GM10847 (cell line): ENCODE measurements around the gene SEC14L6.
A peak's percentile ranks its signal among the peaks of the same experiment; 100 is the strongest.

Experiments used
- POLR2A ChIP-seq: IDR thresholded peaks from 2 replicates; pipeline ENCODE4 v1.6.1; 2011; ENCODE audit not compliant: insufficient read length; ENCODE audit errors: extremely low read depth

SEC14L6 gene

DNA sequence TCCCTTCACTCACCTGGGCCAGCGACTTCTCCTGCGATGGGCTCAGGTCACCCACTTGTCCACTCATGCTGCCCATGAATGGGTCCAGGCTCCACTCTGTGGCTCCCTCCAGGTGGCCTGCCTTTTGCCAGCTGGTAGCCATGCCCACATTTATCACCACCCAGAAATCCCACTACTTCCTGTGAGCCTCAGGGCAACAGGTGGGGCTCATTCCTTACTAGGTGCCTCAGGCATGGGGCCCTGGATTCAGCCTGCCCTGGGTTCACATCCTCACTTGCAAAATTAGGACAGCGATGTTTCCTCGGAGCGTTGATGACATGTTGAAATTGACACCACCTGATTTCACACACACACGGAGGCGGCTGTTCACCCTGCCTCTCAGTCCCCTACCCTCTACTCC lies at the start of gene SEC14L6:
Gene SEC14L6, minus strand, starts transcription at position 126 of the 400 bp plus-strand sequence. Its CDS starts 59 bp downstream, at position 67.
- no peak for TF ChIP-seq POLR2A

GRCh38 chr22:30596199-30596598 lies 49.7 kb upstream of the SEC14L6 start:
- TF ChIP-seq POLR2A: no peak

DNA sequence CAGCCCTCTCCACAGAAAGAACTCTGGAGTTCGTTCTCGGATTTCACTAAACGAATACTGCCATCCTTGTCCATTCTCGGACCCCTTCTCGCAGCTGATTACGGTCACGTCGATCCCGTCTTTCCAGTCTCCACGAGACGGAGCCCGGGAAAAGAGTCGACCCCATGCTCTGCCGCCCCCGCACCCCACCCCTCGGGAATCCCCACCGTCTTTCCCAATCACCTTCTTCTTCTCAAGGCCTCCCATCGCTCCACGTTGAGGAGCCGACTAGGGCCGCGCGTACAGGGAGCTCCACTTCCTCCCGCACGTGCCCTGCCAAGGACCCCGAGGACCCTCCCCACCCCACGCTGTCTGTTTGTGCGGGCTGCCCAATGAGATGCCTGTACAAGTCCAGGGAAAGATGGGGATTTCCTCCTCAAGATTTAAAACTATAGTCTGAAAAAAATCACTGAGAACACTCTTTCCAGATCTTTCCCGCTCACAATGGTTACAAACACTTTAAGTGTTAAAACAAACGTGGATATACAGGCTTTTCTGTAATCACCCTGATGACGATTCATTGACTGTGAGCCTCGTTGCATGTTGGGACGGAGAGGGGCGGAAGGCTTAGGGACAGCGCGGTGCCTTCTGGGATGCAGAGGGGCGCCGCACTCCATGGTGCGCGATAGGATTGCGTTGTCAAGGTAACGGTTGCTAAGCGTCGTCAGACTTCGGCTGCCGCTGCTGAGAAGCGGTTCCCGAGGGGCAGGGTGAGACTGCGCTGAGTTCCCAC lies 45.2 kb upstream of the SEC14L6 start, which contains the start of gene PES1:
Gene PES1, minus strand, starts transcription at position 323 of the 772 bp plus-strand sequence. Its CDS starts 77 bp downstream, at position 246.
- TF ChIP-seq POLR2A: peak; percentile 60

DNA sequence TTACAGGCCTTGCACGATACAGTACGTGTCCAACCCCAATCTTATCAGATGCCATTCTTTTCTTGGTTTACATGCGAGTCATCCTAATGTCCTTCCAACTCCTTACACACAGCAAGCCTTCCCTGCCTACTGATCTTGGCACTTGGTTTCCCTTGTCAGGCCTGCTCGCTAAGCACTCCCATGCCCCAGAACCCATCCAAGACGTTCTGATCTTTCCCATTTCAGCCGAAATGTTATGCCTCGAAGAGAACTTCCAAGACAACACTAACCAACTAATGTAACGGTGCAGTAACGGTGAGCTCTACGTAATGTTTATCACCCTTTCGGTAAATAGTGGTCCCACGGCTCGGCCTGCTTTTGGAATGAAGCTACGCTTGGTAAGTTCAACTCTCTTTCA lies 44.6 kb upstream of the SEC14L6 start:
- no peak for TF ChIP-seq POLR2A

- TF ChIP-seq POLR2A: no peak
These were observed 39.9 kb upstream of the SEC14L6 start for GRCh38 chr22:30586414-30586813.

GRCh38 chr22:30584441-30584840 lies 37.9 kb upstream of the SEC14L6 start:
- no peak for TF ChIP-seq POLR2A

DNA sequence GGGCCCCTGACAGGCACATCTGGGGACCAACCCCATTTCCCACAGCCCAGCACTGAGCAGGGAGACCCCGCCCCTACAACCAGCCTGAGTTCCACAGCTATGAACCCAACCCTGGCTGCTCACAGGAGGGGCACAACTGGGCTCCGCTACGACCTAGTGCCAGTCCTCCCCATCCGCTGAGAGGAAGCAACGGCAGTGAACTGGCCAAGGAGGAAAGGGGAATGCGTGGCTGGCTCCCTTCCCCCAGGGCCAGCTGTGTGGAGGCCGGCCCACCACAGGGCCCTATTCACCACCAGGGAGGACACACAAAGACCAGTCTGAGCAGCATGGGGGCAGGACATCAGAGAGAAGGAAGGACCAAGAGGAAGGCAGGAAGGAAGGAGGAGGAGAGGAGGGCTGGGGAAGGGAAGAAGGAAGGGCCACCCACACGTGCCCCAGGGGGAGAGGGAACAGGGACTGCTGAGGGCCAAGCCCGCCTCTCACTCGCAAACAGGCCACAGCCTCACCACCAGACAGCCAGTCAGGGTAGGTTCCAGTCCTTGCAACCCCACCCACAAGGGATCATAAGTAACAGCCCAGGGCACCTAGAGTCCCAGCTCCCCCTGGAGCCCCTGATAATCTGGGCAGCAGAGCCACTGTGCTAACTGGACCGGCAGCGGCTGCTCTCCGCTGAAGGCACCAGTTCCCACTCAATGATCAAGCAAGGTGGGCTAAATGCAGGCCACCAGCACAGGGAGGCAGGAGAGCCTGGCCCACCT lies 36.4 kb upstream of the SEC14L6 start:
- no peak for TF ChIP-seq POLR2A

DNA sequence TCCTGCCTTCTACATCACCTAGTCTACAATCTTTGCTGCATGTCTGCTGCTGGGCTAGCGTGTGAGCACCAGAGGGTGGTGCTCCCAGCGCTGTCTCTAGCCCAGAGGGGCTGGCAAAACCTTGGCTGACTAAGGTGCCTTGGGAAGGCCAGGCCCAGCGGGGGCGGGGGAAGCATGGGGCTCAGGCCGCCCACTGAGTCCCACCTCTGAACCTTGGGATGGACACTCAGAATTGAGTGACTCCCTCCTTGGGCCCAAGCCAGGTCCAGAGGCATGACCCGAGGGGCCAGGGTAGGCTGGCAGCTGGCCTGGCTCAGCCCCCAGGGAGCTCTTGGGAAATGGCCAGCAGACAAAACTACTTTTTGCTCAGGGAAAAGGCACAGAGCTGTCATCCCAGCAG lies 35.5 kb upstream of the SEC14L6 start:
- no peak for TF ChIP-seq POLR2A

GRCh38 chr22:30580896-30581295 lies 34.4 kb upstream of the SEC14L6 start:
- TF ChIP-seq POLR2A: no peak

DNA sequence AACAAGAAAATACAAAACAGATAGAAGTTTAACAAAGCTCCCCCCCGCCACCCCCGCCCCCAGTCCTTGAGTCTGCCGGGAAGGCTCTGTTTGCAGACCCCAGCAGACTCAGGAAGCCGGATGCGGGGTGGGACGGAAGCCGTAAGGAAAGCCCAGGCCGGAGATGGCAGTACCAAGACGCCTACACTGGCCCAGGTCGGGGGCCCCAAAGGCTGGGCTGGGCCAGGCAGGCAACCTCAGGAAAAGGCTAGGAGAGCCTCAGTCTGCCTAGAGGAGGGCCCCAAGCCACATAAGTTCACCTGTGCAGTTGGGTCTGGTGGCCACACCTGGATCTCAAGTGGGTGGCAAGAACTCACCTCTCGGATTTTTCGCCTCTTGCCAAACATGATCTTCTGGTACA lies 31.9 kb upstream of the SEC14L6 start:
- TF ChIP-seq POLR2A: no peak

- TF ChIP-seq POLR2A: no peak
These were observed 29.3 kb upstream of the SEC14L6 start for GRCh38 chr22:30575859-30576258.

DNA sequence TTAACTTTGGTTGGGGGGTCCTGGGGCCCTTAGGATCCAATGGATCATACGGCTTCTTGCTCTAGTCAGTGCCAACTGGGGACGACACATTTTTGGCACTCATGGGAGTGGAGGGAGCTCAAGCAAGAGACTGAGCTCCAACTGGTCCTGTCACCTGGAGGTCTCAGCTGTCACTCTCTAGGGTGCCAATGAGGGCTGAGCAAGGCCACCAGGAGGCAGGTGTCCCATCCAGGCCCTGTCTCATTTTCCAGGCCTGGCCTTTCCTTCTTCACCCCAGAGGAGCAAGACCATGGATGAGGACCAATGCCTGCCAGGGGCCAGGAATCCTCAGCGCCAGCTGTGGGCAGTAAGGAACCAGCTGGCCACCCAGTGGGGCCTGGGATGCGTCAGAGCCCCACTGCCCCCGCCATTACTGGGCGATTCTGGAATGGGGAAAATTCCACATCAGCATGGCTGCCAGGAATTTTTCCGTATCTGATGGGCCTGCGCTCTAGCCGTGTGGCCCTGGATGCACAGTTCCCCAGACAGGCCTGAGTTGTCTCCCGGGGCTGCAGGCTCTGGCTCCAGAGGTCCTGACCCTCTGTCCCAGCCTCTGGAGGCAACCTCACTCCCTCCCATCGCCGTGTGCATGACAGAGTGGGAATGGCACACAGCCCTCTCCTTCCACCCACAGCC lies 28.6 kb upstream of the SEC14L6 start:
- TF ChIP-seq POLR2A: no peak

DNA sequence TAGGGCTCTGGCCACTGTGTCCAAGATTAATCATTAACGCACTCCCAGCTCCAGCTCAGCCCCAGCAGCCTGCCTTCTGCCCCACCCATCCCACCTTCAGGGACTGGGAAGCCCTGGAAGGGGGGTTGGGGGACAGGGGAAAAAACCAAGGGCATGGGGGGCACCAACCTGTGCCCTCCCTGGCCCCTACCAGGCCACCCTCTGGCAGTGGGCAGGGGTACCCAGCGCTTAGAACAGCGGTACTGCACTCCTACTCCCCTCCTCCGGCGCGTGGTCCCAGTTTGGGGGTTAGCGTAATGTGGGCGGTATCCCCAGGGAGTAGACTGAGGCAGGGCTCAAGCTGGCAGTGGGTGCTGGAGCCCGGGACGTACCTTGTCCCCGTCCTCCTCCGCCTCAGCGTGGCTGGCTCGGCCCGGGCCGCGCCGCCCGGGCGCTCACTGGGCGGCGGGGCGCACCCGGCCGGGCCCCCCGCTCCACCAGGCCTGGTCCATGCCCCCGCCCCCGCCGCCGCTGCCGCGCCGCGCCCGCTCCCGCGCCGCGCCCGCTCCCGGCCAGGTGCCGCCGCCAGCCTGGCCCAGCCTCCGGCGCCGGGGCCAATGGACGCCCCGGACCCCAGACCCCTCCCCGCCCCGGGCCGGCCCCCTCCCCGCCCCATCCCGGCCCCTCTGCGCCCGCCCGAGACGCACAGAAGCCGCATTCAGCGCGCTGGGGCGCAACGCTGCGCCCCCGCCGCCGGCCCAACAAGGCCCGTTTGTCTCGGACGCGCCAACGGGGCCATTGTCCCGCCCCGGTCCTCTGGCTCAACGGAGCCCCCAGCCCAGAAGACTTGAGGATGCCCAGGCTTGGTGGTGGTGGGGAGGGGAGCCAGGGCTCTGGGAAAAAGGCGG lies 27.8 kb upstream of the SEC14L6 start, which contains the start of gene GAL3ST1:
Gene GAL3ST1, minus strand, starts transcription at position 571 of the 887 bp plus-strand sequence. CDS start 17,273 bp downstream, outside the sequence.
- TF ChIP-seq POLR2A: no peak

- TF ChIP-seq POLR2A: no peak
These were observed 27.1 kb upstream of the SEC14L6 start for GRCh38 chr22:30573594-30574094.
